GM19351 (cell line): ENCODE measurements around the gene ADAMTS14.

Experiments
- ATAC-seq: cut with Tn5 transposase; IDR thresholded peaks from one replicate; pipeline ENCODE4 v1.9.1; 2021; ENCODE audit warnings: mild to moderate bottlenecking, moderate library complexity; ENCODE audit not compliant: unreplicated experiment

Gene ADAMTS14

DNA sequence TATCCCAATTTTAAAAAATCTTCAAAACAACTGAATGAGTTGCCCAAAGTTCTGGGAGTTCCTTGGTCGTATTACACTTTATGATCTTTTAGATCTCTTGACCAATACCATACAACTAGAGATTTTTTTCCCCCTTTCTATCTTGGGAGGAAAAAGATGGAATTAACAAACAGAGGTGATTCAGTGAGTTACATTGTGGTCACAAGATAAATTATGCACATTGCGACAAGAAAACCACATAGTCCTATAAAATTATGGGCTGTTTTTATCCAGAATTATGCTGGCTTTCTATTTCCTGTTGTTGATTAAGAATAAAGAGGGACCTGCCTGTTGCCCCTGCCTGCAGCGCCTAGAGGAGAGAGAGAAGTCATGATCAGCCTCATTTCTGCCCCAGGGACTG, 135.2 kb downstream of the ADAMTS14 start:
- no peak for ATAC-seq

- ATAC-seq, result no peak
These were observed 136.8 kb downstream of the ADAMTS14 start for GRCh38 chr10:70809011-70809611.

- ATAC-seq, result no peak
These were observed 137.4 kb downstream of the ADAMTS14 start for GRCh38 chr10:70809726-70810125.

- no peak for ATAC-seq
These were observed 138.7 kb downstream of the ADAMTS14 start for GRCh38 chr10:70810967-70811366.

DNA sequence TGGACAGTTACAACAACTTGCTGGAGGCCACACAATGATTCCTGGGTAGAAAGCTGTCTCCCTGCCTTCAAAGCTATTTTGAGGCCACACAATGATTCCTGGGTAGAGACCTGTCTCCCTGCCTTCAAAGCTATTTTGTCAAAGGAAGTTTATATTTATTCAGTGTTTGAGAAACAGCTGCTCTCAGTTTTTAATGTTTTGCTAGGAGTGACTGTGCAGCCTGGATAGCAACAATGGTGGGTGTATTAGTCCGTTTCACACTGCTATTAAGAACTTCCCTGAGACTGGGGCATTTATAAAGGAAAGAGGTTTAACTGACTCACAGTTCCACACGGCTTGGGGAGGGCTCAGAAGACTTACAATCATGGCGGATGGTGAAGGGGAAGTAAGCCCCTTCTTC, 139.6 kb downstream of the ADAMTS14 start:
- ATAC-seq, result no peak
